Mammary microvascular endothelial cell (primary cell): ENCODE measurements around the gene SIRPB2. TPM values are rescaled to one million over a fixed set of nuclear protein-coding genes. Genes with fewer than 3 reads are reported as not detected.

Source experiments
- total RNA-seq: library from RNA; depleted of rRNA; stranded (reverse); fragments of >200 nt; gene quantifications from 2 replicates; pipeline ENCODE4 v1.2.3, GENCODE V29; 2015

Gene SIRPB2
- 0.07 TPM in 1 of 2 replicates, not detected in the other for total RNA-seq

DNA sequence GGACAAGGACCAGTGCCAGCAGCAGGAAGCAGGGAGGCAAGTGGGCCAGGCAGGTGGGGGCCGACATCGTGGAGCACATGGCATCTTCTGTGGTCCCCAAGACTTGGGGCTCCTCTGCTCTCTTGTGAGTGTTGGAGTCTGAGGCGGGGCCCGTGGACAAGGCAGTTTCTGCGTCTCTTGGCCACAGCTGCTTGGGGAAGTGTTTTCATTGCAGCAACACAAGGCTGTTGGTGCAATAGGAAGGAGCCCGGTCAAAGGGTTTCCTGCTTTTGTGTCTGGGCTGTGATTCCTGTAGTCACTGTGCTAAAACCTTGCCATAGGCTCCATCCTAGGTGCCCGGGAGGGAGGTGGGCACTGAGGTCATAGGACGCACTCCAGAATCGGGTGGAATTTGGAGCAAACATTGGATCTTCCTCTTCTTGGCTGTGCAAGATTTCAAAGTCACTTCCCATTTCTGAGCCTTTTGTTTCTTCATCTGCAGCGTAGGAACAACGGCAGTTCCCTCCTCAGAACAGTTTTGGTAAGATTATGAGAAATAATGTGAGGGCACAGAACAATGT is at the start of gene SIRPB2:
TSS of gene SIRPB2 (minus strand) at position 140 of the 560 bp plus-strand sequence. CDS start at position 79, 61 bp downstream.

DNA sequence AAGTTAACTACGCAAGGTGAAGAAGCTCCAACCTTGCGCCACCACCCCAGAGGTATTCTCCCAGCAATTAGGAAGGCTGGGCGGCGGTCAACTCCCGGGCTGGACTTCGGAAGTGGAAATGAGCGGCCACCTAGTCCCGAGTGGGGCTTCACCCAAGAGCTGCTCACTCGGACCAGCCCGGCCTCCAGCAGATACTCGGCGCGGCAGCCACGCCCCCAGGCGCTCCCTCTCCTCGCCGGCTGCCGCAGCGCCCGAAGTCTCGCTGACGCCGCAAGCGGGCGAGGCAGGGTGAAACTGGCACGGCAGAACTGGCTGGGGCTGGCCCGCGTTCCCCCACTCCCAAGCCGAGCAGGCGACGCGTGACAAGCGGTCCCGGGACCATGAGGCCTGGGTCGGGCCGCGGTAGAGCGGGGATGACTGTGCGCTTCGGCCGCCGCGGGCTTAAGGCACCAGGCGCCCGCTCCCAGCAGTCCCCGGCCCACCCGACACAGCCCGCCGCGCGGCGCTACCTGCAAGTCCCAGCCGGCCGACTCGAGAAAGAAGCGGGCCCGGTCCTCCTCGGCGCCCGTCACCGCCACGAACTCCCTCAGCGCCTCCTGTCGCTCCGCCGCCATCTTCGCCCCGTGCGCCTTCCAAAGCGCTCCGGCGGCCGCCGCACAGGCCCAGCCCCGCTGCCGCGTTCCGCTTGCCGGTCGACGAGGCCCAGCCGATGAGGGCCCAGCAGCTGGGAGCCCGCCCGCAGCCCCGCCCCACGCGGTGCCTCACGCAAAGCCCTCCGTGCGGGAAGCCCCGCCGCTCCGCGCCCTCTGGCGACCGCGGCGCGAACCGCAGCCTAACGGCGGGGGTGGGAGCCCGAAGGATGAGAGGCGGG is 24.8 kb downstream of the SIRPB2 start, which contains the start of gene NSFL1C:
TSS of gene NSFL1C (minus strand) at position 639 of the 871 bp plus-strand sequence. CDS start at position 614, 25 bp downstream.

Other genes starting within 250 kb of the SIRPB2 start
- 6.6 and 7.3 TPM in 2 replicates for gene SNPH, start 225.1 kb downstream of the SIRPB2 start, total RNA-seq
- gene SDCBP2, start 162.3 kb downstream of the SIRPB2 start, total RNA-seq, result 4.7 and 5.6 TPM in 2 replicates
- gene FKBP1A, start 98.4 kb downstream of the SIRPB2 start, total RNA-seq, result 313 and 314 TPM in 2 replicates
- gene NSFL1C, start 24.6 kb downstream of the SIRPB2 start, total RNA-seq, result 61.7 and 80.5 TPM in 2 replicates
- gene SIRPD, start 66.3 kb upstream of the SIRPB2 start, total RNA-seq, result not detected in 2 replicates
- 0.80 TPM in 1 of 2 replicates, not detected in the other for gene SIRPB1, start 128.6 kb upstream of the SIRPB2 start, total RNA-seq
- gene SIRPG, start 166.4 kb upstream of the SIRPB2 start, total RNA-seq, result not detected in 2 replicates